ENCODE measurements around the gene SRRT. TPM values are rescaled to one million over a fixed set of nuclear protein-coding genes. Genes with fewer than 3 reads are reported as not detected.

Gene SRRT
- total RNA-seq, 2 experiments from 2014 or later, result 253 to 260 TPM

DNA sequence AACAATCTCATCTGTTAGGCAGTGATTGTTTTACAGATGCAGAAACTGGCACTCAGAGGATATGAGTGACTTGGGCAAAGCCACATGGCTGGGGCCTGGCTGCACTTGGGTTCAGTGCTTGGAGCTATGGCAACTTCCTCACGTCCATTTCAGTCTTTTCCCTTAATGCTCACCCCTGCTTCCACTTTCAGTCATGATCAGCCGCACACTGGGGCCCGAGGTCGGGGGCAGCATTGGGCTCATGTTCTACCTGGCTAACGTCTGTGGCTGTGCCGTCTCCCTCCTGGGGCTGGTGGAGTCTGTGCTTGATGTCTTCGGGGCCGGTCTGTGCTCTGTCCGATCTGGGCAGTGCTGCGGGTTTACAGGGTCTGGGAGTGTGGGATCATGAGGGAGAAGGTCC is 19.4 kb upstream of the SRRT start:
- peaks cover 13% of the 10 kb centered on the region for H3K36me3 Mint-ChIP-seq (ENCODE audit: low read depth)
- no peaks in the 10 kb centered on the region for H3K27me3 Mint-ChIP-seq
- DNase-seq, result no peak
- no peak for ATAC-seq
- H3K4me1 Mint-ChIP-seq, result peaks cover 11% of the 10 kb centered on the region
- H3K27ac Mint-ChIP-seq, result no peak overlapping the region
- CTCF ChIA-PET, result interaction anchor here (0.6 to 0.9 kb wide), 2 partner anchors 56 to 188 kb away, joined by 3 to 4 read pairs; no protein-coding TSS in a partner anchor
- H3K4me3 Mint-ChIP-seq, result no peak overlapping the region
- intact Hi-C loops (cut with DNase I, micrococcal nuclease), result no loop called here
- H3K9me3 Mint-ChIP-seq (ENCODE audit: low read depth), result no peaks in the 10 kb centered on the region
- POLR2A ChIA-PET, result no interaction called here

DNA sequence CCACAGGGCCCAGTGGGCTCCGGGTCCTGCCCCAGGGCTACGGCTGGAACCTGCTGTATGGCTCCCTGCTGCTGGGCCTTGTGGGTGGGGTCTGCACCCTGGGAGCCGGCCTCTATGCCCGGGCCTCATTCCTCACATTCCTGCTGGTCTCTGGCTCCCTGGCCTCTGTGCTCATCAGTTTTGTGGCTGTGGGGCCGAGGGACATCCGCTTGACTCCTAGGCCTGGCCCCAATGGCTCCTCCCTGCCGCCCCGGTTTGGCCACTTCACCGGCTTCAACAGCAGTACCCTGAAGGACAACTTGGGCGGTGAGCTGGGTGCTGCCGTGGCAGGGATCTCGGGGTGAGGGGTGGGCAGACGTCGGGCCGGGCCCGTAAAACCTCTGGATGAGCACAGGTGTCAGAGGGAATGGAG is 18.0 kb upstream of the SRRT start:
- POLR2A ChIA-PET, result no interaction called here
- intact Hi-C loops (cut with DNase I, micrococcal nuclease), result no loop called here

DNA sequence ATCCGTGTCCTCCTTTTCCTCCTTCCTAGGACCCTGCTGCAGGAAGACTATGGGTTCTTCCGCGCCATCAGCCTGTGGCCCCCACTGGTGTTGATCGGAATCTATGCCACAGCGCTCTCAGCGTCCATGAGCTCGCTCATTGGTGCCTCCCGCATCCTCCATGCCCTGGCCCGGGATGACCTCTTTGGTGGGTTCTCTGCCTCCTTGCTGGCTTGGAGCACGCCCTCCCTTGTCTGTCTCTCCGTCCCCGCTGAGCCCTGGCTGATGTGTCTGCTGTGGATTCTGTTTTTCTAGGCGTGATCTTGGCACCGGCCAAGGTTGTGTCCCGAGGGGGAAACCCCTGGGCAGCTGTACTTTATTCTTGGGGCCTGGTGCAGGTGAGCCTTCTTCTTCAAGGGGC is 15.0 kb upstream of the SRRT start:
- H3K4me3 Mint-ChIP-seq, result no peak overlapping the region
- intact Hi-C loops (cut with DNase I, micrococcal nuclease), result no loop called here
- no peaks in the 10 kb centered on the region for H3K9me3 Mint-ChIP-seq (ENCODE audit: low read depth)
- POLR2A ChIA-PET, result no interaction called here
- no peaks in the 10 kb centered on the region for H3K4me1 Mint-ChIP-seq
- H3K36me3 Mint-ChIP-seq (ENCODE audit: low read depth), result peaks cover 26% of the 10 kb centered on the region
- H3K27me3 Mint-ChIP-seq, result no peaks in the 10 kb centered on the region
- no peak for ATAC-seq
- no peak for DNase-seq
- CTCF ChIA-PET, result no interaction called here
- no peak overlapping the region for H3K27ac Mint-ChIP-seq

More for the DNA sequence above, 18.0 kb upstream of the SRRT start:
- ATAC-seq (no peak), DNase-seq (no peak)
- H3K27ac Mint-ChIP-seq, result no peak overlapping the region
- H3K4me1 Mint-ChIP-seq, result peaks cover 6% of the 10 kb centered on the region
- no peaks in the 10 kb centered on the region for H3K9me3 Mint-ChIP-seq (ENCODE audit: low read depth)
- CTCF ChIA-PET, result interaction anchor here (0.6 to 1.1 kb wide), 3 partner anchors 20 to 142 kb away, joined by 4 to 5 read pairs (median 4); no protein-coding TSS in a partner anchor
- H3K27me3 Mint-ChIP-seq, result no peaks in the 10 kb centered on the region
- H3K36me3 Mint-ChIP-seq (ENCODE audit: low read depth), result peaks cover 18% of the 10 kb centered on the region
- no peak overlapping the region for H3K4me3 Mint-ChIP-seq

- Mint-ChIP-seq H3K4me3 (no peak overlapping the region), H3K27ac (no peak overlapping the region), H3K9me3 (ENCODE audit: low read depth) (no peaks in the 10 kb centered on the region), H3K27me3 (no peaks in the 10 kb centered on the region), H3K4me1 (peaks cover 5% of the 10 kb centered on the region), H3K36me3 (ENCODE audit: low read depth) (peaks cover 26% of the 10 kb centered on the region)
- POLR2A ChIA-PET, result no interaction called here
- no peak for ATAC-seq
- DNase-seq, result no peak
- intact Hi-C loops (cut with DNase I, micrococcal nuclease), result no loop called here
- CTCF ChIA-PET, result no interaction called here
Observed at GRCh38 chr7:100860702-100861615, 13.9 kb upstream of the SRRT start.

DNA sequence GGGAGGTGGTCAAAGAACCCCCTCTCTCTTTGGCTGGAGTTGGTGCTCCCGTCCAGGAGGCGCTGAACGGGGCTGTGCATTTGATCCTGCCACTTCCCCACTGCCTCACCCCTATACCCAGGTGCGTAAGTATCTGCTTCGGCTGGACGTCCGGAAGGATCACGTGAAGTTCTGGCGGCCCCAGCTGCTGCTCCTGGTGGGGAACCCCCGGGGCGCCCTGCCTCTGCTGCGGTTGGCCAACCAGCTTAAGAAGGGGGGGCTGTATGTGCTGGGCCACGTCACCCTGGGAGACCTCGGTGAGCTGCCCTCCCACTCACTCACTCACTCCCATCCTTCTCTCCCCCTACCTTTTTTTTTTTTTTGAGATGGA is 13.3 kb upstream of the SRRT start:
- DNase-seq (no peak), ATAC-seq (no peak)
- ChIA-PET POLR2A (no interaction called here), CTCF (interaction anchor here (0.6 kb wide), 1 partner anchor 60 kb away, joined by 3 read pairs; no protein-coding TSS in a partner anchor)
- Mint-ChIP-seq H3K27ac (no peak overlapping the region), H3K4me1 (peaks cover 7% of the 10 kb centered on the region), H3K9me3 (ENCODE audit: low read depth) (no peaks in the 10 kb centered on the region), H3K36me3 (ENCODE audit: low read depth) (peaks cover 26% of the 10 kb centered on the region), H3K27me3 (no peaks in the 10 kb centered on the region), H3K4me3 (no peak overlapping the region)
- intact Hi-C loops (cut with DNase I, micrococcal nuclease), result no loop called here

DNA sequence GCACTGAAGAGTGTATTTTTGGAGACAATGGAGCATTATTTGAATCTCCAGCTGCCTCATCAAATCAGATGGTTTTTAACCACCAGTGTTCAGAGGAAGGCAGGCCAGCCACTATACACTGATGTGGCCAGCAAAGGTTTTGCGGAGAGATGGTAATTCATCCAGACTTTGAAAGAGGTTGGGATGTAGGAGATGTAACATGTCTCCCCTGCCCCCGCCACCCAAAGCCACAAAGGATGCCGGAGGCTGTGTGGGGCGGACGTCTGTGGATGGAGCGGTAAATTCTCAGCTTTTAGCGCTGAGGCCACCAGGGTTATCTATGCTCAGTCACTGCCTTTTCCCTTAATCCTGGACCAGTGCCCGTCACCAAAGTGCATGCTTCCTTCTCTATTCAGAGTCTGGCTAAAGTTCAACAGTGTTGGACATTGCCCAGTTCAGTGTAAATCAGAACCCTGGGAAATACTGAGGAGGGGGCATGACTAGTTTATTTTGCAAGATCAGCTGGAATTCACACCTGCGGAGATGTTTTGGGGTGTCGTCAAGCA is 11.4 kb upstream of the SRRT start:
- peaks cover 19% of the 10 kb centered on the region for H3K4me1 Mint-ChIP-seq
- ChIA-PET POLR2A (no interaction called here), CTCF (interaction anchor here (0.8 kb wide), 1 partner anchor 13 kb away, joined by 3 read pairs; no protein-coding TSS in a partner anchor)
- no peak for ATAC-seq
- intact Hi-C loops (cut with DNase I, micrococcal nuclease), result no loop called here
- no peak overlapping the region for H3K27ac Mint-ChIP-seq
- H3K27me3 Mint-ChIP-seq, result no peaks in the 10 kb centered on the region
- H3K9me3 Mint-ChIP-seq (ENCODE audit: low read depth), result no peaks in the 10 kb centered on the region
- DNase-seq, result no peak
- no peak overlapping the region for H3K4me3 Mint-ChIP-seq
- H3K36me3 Mint-ChIP-seq (ENCODE audit: low read depth), result peaks cover 28% of the 10 kb centered on the region

- H3K4me1 Mint-ChIP-seq, result peaks cover 19% of the 10 kb centered on the region
- DNase-seq (no peak), ATAC-seq (no peak)
- no peaks in the 10 kb centered on the region for H3K27me3 Mint-ChIP-seq
- peaks cover 24% of the 10 kb centered on the region for H3K36me3 Mint-ChIP-seq (ENCODE audit: low read depth)
- H3K9me3 Mint-ChIP-seq (ENCODE audit: low read depth), result no peaks in the 10 kb centered on the region
- intact Hi-C loops (cut with DNase I, micrococcal nuclease), result no loop called here
- H3K4me3 Mint-ChIP-seq, result no peak overlapping the region
- CTCF ChIA-PET, result interaction anchor here (0.8 to 1.0 kb wide), 2 partner anchors 11 to 14 kb away, joined by 3 read pairs; no protein-coding TSS in a partner anchor
- H3K27ac Mint-ChIP-seq, result no peak overlapping the region
- POLR2A ChIA-PET, result no interaction called here
Observed at GRCh38 chr7:100864263-100864845, 10.5 kb upstream of the SRRT start.

DNA sequence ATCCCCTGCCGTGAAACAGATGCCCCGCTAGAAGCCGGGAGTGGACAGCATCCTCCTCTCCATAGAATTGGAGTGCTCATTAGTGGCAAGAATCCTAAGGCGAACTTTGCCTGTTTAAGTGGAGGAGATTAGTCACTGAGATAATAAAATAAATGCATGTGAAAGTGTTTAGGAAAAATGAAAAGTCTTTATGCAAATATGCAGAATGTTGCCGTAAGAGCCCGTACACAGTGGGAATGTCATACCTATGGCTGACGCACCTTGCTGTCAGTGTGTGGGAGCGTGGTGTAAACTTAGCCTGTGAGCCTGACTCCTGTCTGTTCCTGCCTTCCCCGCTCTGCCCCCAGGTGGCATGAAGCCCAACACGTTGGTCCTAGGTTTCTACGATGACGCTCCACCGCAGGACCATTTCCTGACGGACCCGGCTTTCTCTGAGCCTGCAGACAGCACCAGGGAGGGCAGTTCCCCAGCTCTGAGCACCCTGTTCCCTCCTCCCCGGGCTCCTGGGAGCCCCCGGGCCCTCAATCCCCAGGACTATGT is 9.5 kb upstream of the SRRT start:
- ChIA-PET CTCF (interaction anchor here (0.6 to 1.0 kb wide), 2 partner anchors 12 to 247 kb away, joined by 3 read pairs; no protein-coding TSS in a partner anchor), POLR2A (no interaction called here)
- ATAC-seq (no peak), DNase-seq (no peak)
- no peaks in the 10 kb centered on the region for H3K27me3 Mint-ChIP-seq
- H3K4me3 Mint-ChIP-seq, result peak overlapping the region; percentile 90
- H3K27ac Mint-ChIP-seq, result no peak overlapping the region
- intact Hi-C loops (cut with DNase I, micrococcal nuclease), result no loop called here
- H3K36me3 Mint-ChIP-seq (ENCODE audit: low read depth), result peaks cover 20% of the 10 kb centered on the region
- no peaks in the 10 kb centered on the region for H3K9me3 Mint-ChIP-seq (ENCODE audit: low read depth)
- peaks cover 20% of the 10 kb centered on the region for H3K4me1 Mint-ChIP-seq

DNA sequence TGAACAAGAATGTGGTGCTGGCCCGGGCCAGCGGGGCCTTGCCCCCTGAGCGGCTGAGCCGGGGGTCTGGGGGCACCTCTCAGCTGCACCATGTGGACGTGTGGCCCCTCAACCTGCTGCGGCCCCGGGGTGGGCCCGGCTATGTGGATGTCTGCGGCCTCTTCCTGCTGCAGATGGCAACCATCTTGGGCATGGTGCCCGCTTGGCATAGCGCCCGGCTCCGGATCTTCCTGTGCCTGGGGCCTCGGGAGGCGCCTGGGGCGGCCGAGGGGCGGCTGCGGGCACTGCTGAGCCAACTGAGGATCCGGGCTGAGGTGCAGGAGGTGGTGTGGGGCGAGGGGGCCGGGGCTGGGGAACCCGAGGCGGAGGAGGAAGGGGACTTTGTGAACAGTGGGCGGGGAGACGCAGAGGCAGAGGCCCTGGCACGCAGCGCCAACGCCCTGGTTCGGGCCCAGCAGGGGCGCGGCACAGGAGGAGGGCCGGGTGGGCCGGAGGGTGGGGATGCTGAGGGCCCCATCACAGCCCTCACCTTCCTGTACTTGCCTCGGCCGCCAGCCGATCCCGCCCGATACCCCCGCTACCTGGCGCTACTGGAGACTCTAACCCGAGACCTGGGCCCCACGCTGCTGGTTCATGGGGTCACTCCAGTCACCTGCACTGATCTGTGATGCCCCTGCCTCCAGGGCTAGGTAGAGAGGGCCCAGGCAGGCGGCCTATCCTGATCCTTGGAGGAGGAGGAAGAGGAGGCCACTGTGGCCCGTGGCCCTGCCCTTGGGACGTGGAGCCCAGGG is 8.8 kb upstream of the SRRT start:
- peak; percentile 62 for DNase-seq
- ChIA-PET CTCF (no interaction called here), POLR2A (interaction anchor here (1.1 kb wide), 1 partner anchor 14 kb away, joined by 3 read pairs; the partner anchor contains the start of gene SLC12A9)
- Mint-ChIP-seq H3K4me3 (peak overlapping the region; percentile 90), H3K9me3 (ENCODE audit: low read depth) (no peaks in the 10 kb centered on the region), H3K4me1 (peaks cover 22% of the 10 kb centered on the region), H3K27ac (peak overlapping the region; percentile 92), H3K27me3 (no peaks in the 10 kb centered on the region), H3K36me3 (ENCODE audit: low read depth) (peaks cover 16% of the 10 kb centered on the region)
- intact Hi-C loops (cut with DNase I, micrococcal nuclease), result loop anchor here in 1 of 2 experiments (2.0 kb wide), 1 partner anchor 437 kb away; the partner anchor contains the start of genes MEPCE and ZCWPW1
- peak; percentile 47 for ATAC-seq

GRCh38 chr7:100866729-100867039 is 8.2 kb upstream of the SRRT start:
- ATAC-seq (no peak), DNase-seq (no peak)
- H3K27ac Mint-ChIP-seq, result peak overlapping the region; percentile 92
- peak overlapping the region; percentile 90 for H3K4me3 Mint-ChIP-seq
- ChIA-PET POLR2A (interaction anchor here (0.6 to 1.1 kb wide), 2 partner anchors 8 to 14 kb away, joined by 3 read pairs; partner anchors contain the start of genes SLC12A9 and SRRT), CTCF (no interaction called here)
- H3K9me3 Mint-ChIP-seq (ENCODE audit: low read depth), result no peaks in the 10 kb centered on the region
- H3K4me1 Mint-ChIP-seq, result peaks cover 22% of the 10 kb centered on the region
- peaks cover 20% of the 10 kb centered on the region for H3K36me3 Mint-ChIP-seq (ENCODE audit: low read depth)
- intact Hi-C loops (cut with DNase I, micrococcal nuclease), result loop anchor here in 1 of 2 experiments (1.0 to 2.0 kb wide), 2 partner anchors 14 to 438 kb away; partner anchors contain the start of genes MEPCE, SLC12A9 and ZCWPW1
- no peaks in the 10 kb centered on the region for H3K27me3 Mint-ChIP-seq

Data from activated CD4-positive, alpha-beta T cell treated with anti-CD3 and anti-CD28 coated beads for 36 hours (primary cell).